Bone marrow (tissue), 2 donors: ENCODE measurements around the gene TEX22.

Experiments
- DNase-seq, 2 donors: peaks; one replicate each; lab custom pipeline; 2025; lab: John Stamatoyannopoulos, UW

TEX22 gene

GRCh38 chr14:105456736-105457617, 58.6 kb downstream of the TEX22 start:
- no peak for DNase-seq

- no peak for DNase-seq
Measured at GRCh38 chr14:105458010-105458409, 59.7 kb downstream of the TEX22 start.

GRCh38 chr14:105458571-105458970, 60.2 kb downstream of the TEX22 start:
- DNase-seq: no peak

GRCh38 chr14:105460116-105460515, 61.8 kb downstream of the TEX22 start:
- DNase-seq: no peak

GRCh38 chr14:105460616-105461015, 62.3 kb downstream of the TEX22 start:
- no peak for DNase-seq

GRCh38 chr14:105461903-105462302, 63.6 kb downstream of the TEX22 start:
- DNase-seq: no peak
